AG09309 (cell line): ENCODE data around the gene BCORL1.

Experiments used
- DNase-seq: peaks from one replicate; pipeline ENCODE4 v3.0.0-alpha.2; 2010; ENCODE audit warnings: low read depth
- H3K4me3 ChIP-seq: 2 replicates; pipeline ENCODE4 v1.5.1; 2011; ENCODE audit warnings: mild to moderate bottlenecking, low read depth, low read length, moderate library complexity; ENCODE audit not compliant: control insufficient read depth
- TF ChIP-seq, protein P1 (sequence below): IDR thresholded peaks from 2 replicates; pipeline ENCODE4 v1.5.1; 2011; ENCODE audit warnings: mild to moderate bottlenecking, low read depth, low read length, inconsistent platforms; ENCODE audit not compliant: insufficient read depth, control insufficient read depth; ENCODE audit errors: missing control alignments

BCORL1 gene

DNA sequence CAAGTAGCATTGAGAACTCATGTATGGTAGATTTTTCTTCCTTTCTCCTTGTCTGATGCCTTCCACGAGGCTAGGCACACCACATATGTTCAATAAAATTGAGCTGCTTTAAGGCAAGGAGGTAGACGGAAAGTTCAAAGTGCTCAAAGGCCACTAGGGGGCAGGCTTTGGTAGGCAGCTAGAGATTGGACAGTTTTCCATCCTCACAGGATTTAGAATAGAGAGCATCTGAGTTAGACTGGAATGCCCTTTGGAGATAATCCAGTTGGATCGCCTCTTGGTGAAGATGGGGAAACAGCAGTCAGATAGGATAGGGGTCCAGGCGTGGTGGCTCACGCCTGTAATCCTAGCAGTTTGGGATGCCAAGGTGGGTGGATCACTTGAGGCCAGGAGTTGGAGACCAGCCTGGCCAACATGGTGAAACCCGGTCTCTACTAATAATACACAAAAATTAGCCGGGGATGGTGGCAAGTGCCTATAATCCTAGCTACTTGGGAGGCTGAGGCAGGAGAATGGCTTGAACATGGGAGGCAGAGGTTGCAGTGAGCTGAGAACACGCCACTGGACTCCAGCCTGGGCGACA lies 97.5 kb downstream of the BCORL1 start:
- H3K4me3 ChIP-seq, result no peak overlapping the region
- peak; percentile 52 for DNase-seq
- TF ChIP-seq, protein P1, sequence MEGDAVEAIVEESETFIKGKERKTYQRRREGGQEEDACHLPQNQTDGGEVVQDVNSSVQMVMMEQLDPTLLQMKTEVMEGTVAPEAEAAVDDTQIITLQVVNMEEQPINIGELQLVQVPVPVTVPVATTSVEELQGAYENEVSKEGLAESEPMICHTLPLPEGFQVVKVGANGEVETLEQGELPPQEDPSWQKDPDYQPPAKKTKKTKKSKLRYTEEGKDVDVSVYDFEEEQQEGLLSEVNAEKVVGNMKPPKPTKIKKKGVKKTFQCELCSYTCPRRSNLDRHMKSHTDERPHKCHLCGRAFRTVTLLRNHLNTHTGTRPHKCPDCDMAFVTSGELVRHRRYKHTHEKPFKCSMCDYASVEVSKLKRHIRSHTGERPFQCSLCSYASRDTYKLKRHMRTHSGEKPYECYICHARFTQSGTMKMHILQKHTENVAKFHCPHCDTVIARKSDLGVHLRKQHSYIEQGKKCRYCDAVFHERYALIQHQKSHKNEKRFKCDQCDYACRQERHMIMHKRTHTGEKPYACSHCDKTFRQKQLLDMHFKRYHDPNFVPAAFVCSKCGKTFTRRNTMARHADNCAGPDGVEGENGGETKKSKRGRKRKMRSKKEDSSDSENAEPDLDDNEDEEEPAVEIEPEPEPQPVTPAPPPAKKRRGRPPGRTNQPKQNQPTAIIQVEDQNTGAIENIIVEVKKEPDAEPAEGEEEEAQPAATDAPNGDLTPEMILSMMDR, result peak; percentile 78

DNA sequence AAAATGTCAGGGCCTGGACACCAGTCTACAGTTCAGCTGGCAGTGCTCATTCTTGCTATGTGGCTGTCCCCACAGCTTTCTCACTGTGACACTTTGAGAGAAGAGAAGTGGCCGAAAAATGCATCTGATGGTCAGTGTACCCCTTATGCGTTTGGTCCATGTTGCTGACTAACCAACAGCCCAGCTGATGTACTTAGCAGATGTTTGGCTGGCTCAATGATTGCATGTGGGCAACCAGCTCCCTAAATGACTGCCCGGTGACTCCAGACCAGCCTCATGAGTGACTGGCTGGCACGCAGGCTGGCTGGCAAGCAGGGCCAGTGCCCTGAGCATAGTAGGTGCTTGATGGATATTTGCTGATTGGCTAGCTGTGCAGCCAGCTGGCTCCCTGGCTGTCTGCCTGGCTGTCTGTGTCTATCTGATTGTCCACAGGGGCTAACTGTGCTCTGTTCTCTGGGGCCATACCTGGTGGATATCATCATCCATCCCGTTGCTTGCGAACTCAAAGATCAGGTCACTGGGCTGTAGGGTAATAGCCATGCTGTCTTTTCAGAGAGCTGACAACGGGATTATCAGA lies 98.4 kb downstream of the BCORL1 start:
- TF ChIP-seq, protein P1, result no peak
- no peak overlapping the region for H3K4me3 ChIP-seq
- DNase-seq, result no peak

DNA sequence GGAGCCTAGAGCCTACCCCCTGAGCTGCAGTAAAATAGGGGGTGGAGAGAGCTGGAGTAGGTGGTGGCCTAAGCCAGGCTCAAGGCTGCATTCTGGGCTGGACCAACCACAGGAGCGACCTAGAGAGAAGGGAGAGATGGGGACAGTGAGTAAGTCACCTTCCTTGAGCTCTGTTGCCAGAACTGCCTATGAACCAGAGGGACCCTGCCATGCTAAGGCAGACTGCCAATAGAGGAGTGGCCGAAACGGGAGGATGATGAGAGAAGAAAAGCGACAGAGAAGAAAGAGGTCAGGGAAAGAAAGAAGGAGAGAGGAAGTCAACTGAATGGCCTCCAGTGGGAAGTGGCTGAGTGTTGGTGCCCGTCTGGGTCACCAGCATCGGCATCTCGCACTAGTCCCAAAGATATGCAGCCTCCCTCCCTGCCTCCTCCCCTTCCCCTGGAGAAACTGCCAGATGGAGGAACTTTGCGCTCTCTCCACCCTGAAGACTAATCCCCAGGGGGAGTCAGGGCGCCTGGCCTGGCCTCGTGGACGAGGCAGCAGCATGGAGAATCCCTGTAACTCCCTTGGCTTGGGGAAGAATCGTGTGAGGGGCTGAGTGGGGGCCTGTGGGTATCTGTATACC lies 99.1 kb downstream of the BCORL1 start:
- no peak for DNase-seq
- H3K4me3 ChIP-seq, result no peak overlapping the region
- TF ChIP-seq, protein P1, result no peak

DNA sequence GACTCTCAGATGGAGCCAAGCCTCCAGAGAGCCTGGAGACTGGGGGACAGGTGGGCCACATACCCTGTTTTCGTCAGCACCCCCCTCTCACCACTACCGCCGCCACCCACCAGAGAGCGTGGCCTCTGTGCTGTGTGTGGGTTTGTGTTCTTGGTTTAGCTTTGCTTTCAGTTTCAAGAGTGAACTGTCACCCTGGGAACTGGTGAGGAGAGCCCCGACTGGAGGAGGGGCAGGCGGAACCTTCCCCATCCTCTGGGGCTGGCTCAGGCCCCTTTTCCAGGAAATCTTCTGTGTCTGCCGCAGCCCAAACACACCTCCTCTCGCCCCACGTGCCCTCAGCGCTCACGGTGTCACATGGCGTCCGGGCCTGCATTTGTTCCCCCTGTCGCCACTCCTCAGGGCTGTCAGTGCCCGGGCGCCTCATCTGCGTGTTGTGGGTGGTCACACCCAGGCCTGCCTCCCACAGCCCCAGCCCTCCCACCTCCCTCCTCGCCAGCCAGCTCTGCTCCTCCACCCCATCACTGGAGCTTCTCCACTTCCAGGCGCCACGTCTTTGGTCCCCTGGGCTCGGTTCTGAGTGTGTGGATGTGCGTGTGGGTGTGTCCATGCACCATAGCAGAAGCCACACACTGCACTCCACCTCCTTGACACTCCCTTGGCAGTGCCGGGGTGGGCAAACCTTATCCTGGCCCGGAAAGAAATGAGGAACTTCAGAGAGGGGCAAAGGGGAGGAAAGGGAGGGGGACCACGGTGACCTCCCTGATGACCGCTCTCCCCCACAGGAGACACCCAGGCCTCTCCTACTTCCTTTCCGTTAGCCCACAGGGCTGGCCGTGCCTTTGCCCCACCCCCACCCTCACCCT lies 100.0 kb downstream of the BCORL1 start:
- DNase-seq, result no peak
- TF ChIP-seq, protein P1, result no peak
- H3K4me3 ChIP-seq, result no peak overlapping the region

DNA sequence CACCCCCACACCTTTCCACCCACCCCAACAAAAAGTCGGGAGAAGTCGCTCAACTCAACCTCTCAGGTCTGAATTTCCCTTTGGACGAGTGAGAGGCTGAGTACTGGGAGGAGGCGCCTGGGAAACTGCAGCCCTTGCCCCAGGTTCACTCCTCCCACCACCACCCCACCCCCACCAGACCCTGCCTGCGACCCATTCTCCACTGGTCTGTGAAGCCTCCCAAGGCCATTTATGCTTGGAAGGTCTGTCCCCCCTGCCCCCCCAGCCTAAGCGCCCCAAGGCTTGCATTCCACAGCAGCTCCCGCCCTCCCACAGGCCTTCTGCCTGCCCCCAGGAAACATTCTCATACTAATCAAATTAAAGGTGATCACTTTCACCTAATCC lies 100.7 kb downstream of the BCORL1 start:
- TF ChIP-seq, protein P1, result no peak
- H3K4me3 ChIP-seq, result no peak overlapping the region
- no peak for DNase-seq

DNA sequence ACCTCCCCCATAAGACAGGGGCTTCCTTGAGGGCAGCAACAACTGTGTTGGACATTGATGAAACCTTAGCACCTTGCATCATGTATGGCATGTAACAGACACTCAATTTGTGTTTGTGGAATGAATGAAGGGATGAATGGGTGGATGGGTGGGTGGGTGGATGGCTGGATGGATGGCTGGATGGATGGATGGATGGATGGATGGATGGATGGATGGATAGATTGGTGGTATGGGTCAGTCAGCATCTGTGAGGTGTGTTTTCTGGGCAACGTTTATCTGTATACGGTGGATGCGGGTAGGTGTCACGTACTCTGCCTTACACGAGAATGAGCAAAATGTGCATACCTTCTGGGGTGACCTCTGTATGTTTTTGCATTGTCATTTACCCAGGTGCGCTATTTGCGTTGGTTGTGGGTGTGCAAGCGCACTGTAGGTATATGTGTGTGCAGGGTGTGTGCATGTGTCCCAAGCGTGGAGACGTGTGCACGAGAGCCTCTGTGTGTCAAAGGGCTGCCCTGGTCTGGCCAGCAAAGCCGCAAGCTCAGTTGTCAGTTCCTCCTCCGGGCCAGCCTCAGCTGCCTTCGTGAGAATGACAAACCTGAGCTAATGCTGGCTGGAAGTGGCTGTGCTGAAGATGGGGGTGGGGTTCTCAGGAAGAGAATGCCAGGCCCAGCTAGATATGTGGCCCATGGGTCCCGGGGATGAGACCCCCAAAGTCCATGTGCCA lies 101.4 kb downstream of the BCORL1 start:
- no peak overlapping the region for H3K4me3 ChIP-seq
- TF ChIP-seq, protein P1, result no peak
- no peak for DNase-seq
